ENCODE data around the gene RHEX. TPM values are rescaled to one million over a fixed set of nuclear protein-coding genes. Genes with fewer than 3 reads are reported as not detected.
"Not testable (repeated sequence)": the region's sequence is repeated elsewhere in the genome, so short reads cannot be mapped to it uniquely, and the experiment has no call there.

The RHEX gene
- total RNA-seq, 1 experiment from 2014 or later: not detected

- H3K36me3 ChIP-seq; H3K4me3 ChIP-seq; H3K27me3 ChIP-seq (replicated peaks); H3K27ac ChIP-seq; DNase-seq (ENCODE audit: low read depth in 1 of 2, low spot score in 2 of 2); H3K9me3 ChIP-seq (replicated peaks); H3K4me1 ChIP-seq (replicated peaks): not testable (repeated sequence)
These were observed 5.4 kb downstream of the RHEX start for GRCh38 chr1:206058289-206058926.

- Histone ChIP-seq H3K27ac (no peak overlapping the region), H3K4me3 (no peak overlapping the region), H3K4me1 (replicated peaks) (no peaks in the 10 kb centered on the region), H3K36me3 (no peaks in the 10 kb centered on the region), H3K27me3 (replicated peaks) (no peaks in the 10 kb centered on the region; the same call in 1 of the 2 replicates), H3K9me3 (replicated peaks) (no peaks in the 10 kb centered on the region)
- DNase-seq (ENCODE audit: low read depth in 1 of 2, low spot score in 2 of 2): no peak
These were observed 5.9 kb downstream of the RHEX start for GRCh38 chr1:206058927-206059292.

- Histone ChIP-seq H3K9me3 (replicated peaks) (no peaks in the 10 kb centered on the region), H3K36me3 (no peaks in the 10 kb centered on the region), H3K27ac (no peak overlapping the region), H3K27me3 (replicated peaks) (no peaks in the 10 kb centered on the region; the same call in 1 of the 2 replicates), H3K4me3 (no peak overlapping the region), H3K4me1 (replicated peaks) (no peaks in the 10 kb centered on the region)
- no peak for DNase-seq (ENCODE audit: low read depth in 1 of 2, low spot score in 2 of 2)
These were observed 6.5 kb downstream of the RHEX start for GRCh38 chr1:206059355-206059915.

- no peaks in the 10 kb centered on the region for H3K4me1 ChIP-seq (replicated peaks)
- no peaks in the 10 kb centered on the region for H3K9me3 ChIP-seq (replicated peaks)
- no peaks in the 10 kb centered on the region for H3K36me3 ChIP-seq
- H3K27me3 ChIP-seq (replicated peaks): no peaks in the 10 kb centered on the region; the same call in 1 of the 2 replicates
- no peak for DNase-seq (ENCODE audit: low read depth in 1 of 2, low spot score in 2 of 2)
- H3K4me3 ChIP-seq: no peak overlapping the region
- H3K27ac ChIP-seq: no peak overlapping the region
These were observed 7.9 kb downstream of the RHEX start for GRCh38 chr1:206060844-206061243.

- no peak for DNase-seq (ENCODE audit: low read depth in 1 of 2, low spot score in 2 of 2)
- Histone ChIP-seq H3K4me3 (no peak overlapping the region), H3K9me3 (replicated peaks) (no peaks in the 10 kb centered on the region), H3K4me1 (replicated peaks) (no peaks in the 10 kb centered on the region), H3K27me3 (replicated peaks) (peaks cover 4% of the 10 kb centered on the region), H3K27ac (no peak overlapping the region), H3K36me3 (no peaks in the 10 kb centered on the region)
These were observed 9.5 kb downstream of the RHEX start for GRCh38 chr1:206062464-206062863.

GRCh38 chr1:206064001-206064400, 11.0 kb downstream of the RHEX start:
- not testable (repeated sequence) for H3K9me3 ChIP-seq (replicated peaks); DNase-seq (ENCODE audit: low read depth in 1 of 2, low spot score in 2 of 2); H3K4me1 ChIP-seq (replicated peaks); H3K27me3 ChIP-seq (replicated peaks); H3K4me3 ChIP-seq; H3K36me3 ChIP-seq; H3K27ac ChIP-seq

GRCh38 chr1:206064501-206064900, 11.5 kb downstream of the RHEX start:
- not testable (repeated sequence) for H3K4me1 ChIP-seq (replicated peaks); DNase-seq (ENCODE audit: low read depth in 1 of 2, low spot score in 2 of 2); H3K27ac ChIP-seq; H3K4me3 ChIP-seq; H3K9me3 ChIP-seq (replicated peaks); H3K27me3 ChIP-seq (replicated peaks); H3K36me3 ChIP-seq

- DNase-seq (ENCODE audit: low read depth in 1 of 2, low spot score in 2 of 2): no peak
- Histone ChIP-seq H3K9me3 (replicated peaks) (no peaks in the 10 kb centered on the region), H3K4me1 (replicated peaks) (no peaks in the 10 kb centered on the region), H3K27ac (no peak overlapping the region), H3K27me3 (replicated peaks) (peaks cover 4% of the 10 kb centered on the region), H3K4me3 (no peak overlapping the region), H3K36me3 (no peaks in the 10 kb centered on the region)
These were observed 12.7 kb downstream of the RHEX start for GRCh38 chr1:206065547-206066145.

- Histone ChIP-seq H3K27ac (no peak overlapping the region), H3K9me3 (replicated peaks) (no peaks in the 10 kb centered on the region), H3K4me1 (replicated peaks) (no peaks in the 10 kb centered on the region), H3K4me3 (no peak overlapping the region), H3K27me3 (replicated peaks) (peaks cover 4% of the 10 kb centered on the region), H3K36me3 (no peaks in the 10 kb centered on the region)
- no peak for DNase-seq (ENCODE audit: low read depth in 1 of 2, low spot score in 2 of 2)
These were observed 13.7 kb downstream of the RHEX start for GRCh38 chr1:206066479-206067171.

GRCh38 chr1:206067486-206068227, 14.7 kb downstream of the RHEX start:
- no peaks in the 10 kb centered on the region for H3K9me3 ChIP-seq (replicated peaks)
- H3K4me1 ChIP-seq (replicated peaks): no peaks in the 10 kb centered on the region
- no peak for DNase-seq (ENCODE audit: low read depth in 1 of 2, low spot score in 2 of 2)
- H3K4me3 ChIP-seq: no peak overlapping the region
- peaks cover 4% of the 10 kb centered on the region for H3K27me3 ChIP-seq (replicated peaks)
- no peak overlapping the region for H3K27ac ChIP-seq
- no peaks in the 10 kb centered on the region for H3K36me3 ChIP-seq

GRCh38 chr1:206068314-206068713, 15.3 kb downstream of the RHEX start:
- H3K9me3 ChIP-seq (replicated peaks): no peaks in the 10 kb centered on the region
- H3K4me1 ChIP-seq (replicated peaks): no peaks in the 10 kb centered on the region
- no peaks in the 10 kb centered on the region for H3K36me3 ChIP-seq
- DNase-seq (ENCODE audit: low read depth in 1 of 2, low spot score in 2 of 2): no peak
- H3K27me3 ChIP-seq (replicated peaks): peaks cover 4% of the 10 kb centered on the region
- H3K4me3 ChIP-seq: no peak overlapping the region
- no peak overlapping the region for H3K27ac ChIP-seq

- Histone ChIP-seq H3K27me3 (replicated peaks) (peaks cover 4% of the 10 kb centered on the region), H3K9me3 (replicated peaks) (no peaks in the 10 kb centered on the region)
These were observed 17.8 kb downstream of the RHEX start for GRCh38 chr1:206070627-206071304.

GRCh38 chr1:206074839-206075238, 21.9 kb downstream of the RHEX start:
- no peak overlapping the region for H3K27ac ChIP-seq
- H3K36me3 ChIP-seq: no peaks in the 10 kb centered on the region
- no peaks in the 10 kb centered on the region; the same call in none of the 2 replicates for H3K27me3 ChIP-seq (replicated peaks)
- no peaks in the 10 kb centered on the region for H3K9me3 ChIP-seq (replicated peaks)
- H3K4me3 ChIP-seq: no peak overlapping the region
- DNase-seq (ENCODE audit: low read depth in 1 of 2, low spot score in 2 of 2): no peak
- no peaks in the 10 kb centered on the region for H3K4me1 ChIP-seq (replicated peaks)

More at GRCh38 chr1:206070627-206071304, 17.8 kb downstream of the RHEX start:
- Histone ChIP-seq H3K36me3 (no peaks in the 10 kb centered on the region), H3K4me1 (replicated peaks) (no peaks in the 10 kb centered on the region), H3K4me3 (no peak overlapping the region), H3K27ac (no peak overlapping the region)
- no peak for DNase-seq (ENCODE audit: low read depth in 1 of 2, low spot score in 2 of 2)

All from SJSA1 (cell line).